Thyroid gland (tissue), 4 donors: ENCODE results near the gene GNG3.

Source experiments
- CTCF ChIP-seq, 6 experiments: fragments of 200-600 bp in 3 of 6; fragments of 450-650 bp in 3 of 6; sonication (generic) in 3 of 6; IDR thresholded peaks; one replicate each; pipeline ENCODE4 v1.5.1; 2016 to 2019; ENCODE audit warnings: antibody characterized with exemption in 6 of 6, mild to moderate bottlenecking in 2 of 6, inconsistent platforms in 1 of 6, moderate library complexity in 1 of 6
- POLR2A ChIP-seq, 2 donors: fragments of 450-650 bp; IDR thresholded peaks; one replicate each; pipeline ENCODE4 v1.6.1; 2017; ENCODE audit warnings: antibody characterized with exemption in 2 of 2, mild to moderate bottlenecking in 2 of 2, moderate library complexity in 1 of 2

GRCh38 chr11:62708392-62708791 is 916 bp downstream of the GNG3 start:
- TF ChIP-seq CTCF (IDR thresholded peaks at IDR 0.05) (no peak), POLR2A (IDR thresholded peaks at IDR 0.05) (no peak)
